GM19328 (cell line): Measurements from ENCODE around the gene KDM4B.
"Not testable (repeated sequence)": the region's sequence is repeated elsewhere in the genome, so short reads cannot be mapped to it uniquely, and the experiment has no call there.

Source experiments
- ATAC-seq: cut with Tn5 transposase; IDR thresholded peaks from one replicate; pipeline ENCODE4 v1.9.1; 2021; ENCODE audit warnings: mild to moderate bottlenecking, moderate library complexity; ENCODE audit not compliant: unreplicated experiment

KDM4B gene

DNA sequence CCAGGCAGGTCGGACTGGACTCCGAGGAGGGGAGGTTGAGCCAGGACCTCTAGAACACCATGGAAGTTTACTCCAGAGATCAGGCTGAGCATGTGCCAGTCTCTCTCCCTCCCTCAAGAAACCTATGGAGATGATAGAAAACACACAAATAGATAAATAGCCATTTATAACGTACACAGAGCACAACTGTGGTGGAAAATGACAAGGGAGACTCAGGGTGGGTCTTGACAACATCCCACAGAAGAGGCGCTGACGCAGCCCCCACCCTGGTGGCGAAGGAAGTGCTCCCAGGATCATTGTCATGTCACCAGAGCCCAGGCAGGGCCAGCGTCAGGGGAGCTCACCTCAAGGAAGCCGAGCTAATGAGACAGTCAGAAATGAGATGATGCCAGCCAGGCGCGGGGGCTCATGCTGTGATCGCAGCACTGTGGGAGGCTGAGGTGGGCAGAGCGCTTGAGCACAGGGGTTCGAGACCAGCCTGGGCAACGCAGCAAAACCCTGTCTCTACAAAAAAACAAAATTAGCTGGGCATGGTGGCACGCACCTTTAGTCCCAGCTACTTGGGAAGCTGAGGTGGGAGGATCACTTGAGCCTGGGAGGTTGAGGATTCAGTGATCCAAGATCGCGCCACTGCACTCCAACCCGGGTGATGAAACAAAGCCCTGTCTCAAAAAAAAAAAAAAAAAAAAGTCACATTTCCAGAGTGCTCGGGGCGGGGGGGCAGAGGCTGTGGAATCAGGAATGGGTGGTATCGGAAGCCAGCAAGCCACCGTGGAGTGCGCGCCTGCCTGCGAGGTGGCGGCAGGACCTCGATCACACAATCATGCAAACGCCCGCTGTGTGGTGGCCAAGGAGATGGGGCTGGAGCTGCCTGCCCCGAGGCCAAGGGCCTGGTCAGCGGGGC is 178.4 kb downstream of the KDM4B start:
- ATAC-seq, result no peak

DNA sequence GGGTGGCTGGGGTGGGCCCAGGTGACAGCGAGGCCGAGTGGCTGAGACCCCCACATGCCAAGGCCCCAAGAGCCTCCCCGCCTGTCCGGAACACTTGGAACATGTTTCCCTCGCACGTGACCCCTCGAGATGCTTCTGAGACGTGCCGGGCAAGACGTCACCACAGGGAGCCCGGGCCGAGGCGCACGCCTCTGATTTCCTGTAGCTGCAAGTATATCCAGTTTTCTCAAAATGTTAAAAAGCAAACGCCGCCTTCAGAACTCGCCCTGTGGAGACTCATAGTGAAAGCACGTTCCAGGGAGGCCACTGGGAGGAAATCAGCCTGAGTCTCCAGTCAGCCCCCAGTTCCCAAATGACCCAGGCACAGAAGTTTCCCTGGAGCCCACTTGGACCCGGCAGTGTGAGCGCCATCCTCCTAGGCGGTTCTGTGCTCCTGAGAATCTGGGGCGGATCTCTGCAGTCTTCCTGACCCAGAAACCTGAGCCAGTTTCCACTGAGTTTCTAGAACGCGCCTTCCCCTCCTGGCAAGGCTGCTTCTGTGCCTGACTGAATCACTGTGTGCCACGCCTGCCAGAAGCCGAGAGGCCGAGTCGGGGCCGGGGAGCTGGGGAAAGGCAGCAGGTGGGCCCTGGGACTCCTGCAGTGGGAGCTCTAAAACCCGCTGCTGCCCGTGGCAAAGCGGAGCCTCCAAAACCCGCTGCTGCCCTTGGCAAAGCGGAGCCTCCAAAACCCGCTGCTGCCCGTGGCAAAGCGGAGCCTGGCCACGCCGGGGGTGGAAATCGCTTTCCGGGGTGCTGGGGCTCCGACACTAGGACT is 179.3 kb downstream of the KDM4B start:
- ATAC-seq, result no peak

DNA sequence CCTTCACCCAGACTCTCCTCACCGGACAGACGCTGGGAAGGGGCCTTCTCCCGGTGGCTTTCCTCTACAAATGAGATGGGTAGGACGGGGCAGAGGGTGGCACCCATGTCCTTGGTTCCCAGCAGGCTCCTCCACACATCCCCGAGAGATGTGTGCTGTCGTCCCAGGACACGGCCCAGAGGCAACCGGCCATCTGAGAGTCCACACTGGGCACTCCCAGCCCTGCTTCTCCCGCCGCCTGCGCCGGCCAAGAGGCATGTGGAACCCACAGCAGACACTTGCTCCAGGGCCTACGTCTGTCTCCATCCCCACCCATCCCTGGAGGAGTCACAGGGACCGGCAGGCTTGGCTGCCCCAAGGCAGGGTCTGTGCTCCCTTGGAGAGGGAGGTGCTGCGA is 179.9 kb downstream of the KDM4B start:
- ATAC-seq, result no peak

DNA sequence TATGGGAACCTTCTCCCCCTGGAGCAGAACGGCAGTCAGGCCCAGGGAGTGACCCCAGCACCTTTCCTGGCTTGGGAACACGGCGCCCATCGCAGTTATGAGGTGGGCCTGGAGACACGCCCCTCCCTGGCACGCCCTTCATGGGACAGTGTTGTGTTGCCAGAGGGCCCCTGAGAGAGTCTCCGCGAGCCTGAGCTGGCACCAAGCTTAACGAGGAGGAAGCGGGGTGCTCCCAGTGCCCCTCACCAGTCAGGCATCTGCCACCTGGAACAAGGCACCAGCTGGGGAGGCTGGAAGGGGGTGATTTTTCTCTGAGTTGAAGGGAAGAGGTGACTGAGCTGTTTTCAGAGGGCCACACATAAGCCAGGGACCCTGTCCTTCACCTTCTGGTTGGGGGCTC is 180.6 kb downstream of the KDM4B start:
- ATAC-seq, result no peak

DNA sequence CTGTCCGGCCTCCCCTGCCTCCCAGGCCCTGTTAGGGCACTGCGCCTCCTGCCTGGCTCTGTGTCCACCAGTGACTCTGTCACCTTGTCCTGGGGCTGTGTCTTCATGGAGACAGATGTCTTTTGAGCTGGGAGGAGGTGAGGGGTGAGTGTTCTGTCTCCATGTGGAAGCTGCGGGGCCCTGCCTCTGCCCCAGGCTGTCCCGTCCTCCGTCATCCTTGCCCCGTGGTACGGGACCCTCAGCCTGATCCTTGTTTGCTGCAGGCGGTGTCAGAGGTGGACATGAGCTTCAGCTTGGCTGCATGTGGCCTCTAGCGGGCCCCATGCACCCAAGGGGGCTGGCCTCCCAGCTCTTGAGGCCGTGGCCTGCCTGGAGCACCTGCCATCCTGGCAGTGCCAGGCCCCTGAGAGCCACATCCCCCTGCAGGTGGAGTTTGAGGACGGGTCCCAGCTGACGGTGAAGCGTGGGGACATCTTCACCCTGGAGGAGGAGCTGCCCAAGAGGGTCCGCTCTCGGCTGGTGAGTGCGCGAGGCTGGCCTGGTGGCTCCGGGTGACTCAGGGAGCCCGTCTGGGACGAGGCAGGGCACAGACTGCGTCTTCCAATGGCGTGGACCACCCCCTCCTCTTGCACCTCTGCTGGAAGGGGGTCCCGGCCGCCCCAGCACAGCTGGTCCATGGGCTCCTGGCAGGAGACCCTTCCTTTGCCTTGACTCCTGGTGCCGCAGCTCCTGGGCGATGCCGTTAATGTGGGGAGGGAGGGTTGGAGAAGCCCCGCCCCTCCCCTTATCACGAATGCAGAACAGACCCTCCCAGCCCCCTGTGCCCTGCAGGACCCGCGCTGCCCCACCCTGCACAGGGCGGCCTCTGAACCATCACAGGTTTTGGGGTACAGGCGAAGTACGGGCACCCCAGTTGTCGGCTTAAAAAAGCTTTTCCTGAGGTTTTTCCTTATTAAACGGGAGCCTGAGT is 181.3 kb downstream of the KDM4B start:
- no peak for ATAC-seq

DNA sequence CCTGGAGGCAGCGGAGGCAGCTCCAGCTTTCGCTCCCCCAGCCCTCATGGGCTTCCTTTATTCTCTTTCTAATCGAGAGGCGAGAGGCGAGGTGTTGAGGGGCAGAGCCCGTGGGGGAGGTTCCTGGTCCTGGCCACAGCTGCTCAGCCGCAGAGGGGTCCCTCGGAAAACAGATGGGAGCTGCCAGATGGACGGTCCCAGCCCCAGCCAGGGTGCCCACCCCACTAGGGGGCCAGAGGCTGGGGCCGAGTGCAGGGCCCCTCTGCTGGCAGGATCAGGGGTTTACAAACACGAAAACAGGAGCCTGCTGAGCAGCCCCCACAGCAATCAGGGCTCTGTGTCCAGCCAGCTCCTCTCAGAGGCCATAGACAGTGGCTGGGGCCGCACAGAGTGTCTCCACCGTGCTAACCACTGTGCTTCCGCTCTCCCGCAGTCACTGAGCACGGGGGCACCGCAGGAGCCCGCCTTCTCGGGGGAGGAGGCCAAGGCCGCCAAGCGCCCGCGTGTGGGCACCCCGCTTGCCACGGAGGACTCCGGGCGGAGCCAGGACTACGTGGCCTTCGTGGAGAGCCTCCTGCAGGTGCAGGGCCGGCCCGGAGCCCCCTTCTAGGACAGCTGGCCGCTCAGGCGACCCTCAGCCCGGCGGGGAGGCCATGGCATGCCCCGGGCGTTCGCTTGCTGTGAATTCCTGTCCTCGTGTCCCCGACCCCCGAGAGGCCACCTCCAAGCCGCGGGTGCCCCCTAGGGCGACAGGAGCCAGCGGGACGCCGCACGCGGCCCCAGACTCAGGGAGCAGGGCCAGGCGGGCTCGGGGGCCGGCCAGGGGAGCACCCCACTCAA is 182.2 kb downstream of the KDM4B start:
- ATAC-seq, result no peak

DNA sequence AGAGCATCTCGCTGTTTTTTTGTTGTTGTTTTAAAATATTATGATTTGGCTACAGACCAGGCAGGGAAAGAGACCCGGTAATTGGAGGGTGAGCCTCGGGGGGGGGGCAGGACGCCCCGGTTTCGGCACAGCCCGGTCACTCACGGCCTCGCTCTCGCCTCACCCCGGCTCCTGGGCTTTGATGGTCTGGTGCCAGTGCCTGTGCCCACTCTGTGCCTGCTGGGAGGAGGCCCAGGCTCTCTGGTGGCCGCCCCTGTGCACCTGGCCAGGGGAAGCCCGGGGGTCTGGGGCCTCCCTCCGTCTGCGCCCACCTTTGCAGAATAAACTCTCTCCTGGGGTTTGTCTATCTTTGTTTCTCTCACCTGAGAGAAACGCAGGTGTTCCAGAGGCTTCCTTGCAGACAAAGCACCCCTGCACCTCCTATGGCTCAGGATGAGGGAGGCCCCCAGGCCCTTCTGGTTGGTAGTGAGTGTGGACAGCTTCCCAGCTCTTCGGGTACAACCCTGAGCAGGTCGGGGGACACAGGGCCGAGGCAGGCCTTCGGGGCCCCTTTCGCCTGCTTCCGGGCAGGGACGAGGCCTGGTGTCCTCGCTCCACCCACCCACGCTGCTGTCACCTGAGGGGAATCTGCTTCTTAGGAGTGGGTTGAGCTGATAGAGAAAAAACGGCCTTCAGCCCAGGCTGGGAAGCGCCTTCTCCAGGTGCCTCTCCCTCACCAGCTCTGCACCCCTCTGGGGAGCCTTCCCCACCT is 183.3 kb downstream of the KDM4B start:
- no peak for ATAC-seq

DNA sequence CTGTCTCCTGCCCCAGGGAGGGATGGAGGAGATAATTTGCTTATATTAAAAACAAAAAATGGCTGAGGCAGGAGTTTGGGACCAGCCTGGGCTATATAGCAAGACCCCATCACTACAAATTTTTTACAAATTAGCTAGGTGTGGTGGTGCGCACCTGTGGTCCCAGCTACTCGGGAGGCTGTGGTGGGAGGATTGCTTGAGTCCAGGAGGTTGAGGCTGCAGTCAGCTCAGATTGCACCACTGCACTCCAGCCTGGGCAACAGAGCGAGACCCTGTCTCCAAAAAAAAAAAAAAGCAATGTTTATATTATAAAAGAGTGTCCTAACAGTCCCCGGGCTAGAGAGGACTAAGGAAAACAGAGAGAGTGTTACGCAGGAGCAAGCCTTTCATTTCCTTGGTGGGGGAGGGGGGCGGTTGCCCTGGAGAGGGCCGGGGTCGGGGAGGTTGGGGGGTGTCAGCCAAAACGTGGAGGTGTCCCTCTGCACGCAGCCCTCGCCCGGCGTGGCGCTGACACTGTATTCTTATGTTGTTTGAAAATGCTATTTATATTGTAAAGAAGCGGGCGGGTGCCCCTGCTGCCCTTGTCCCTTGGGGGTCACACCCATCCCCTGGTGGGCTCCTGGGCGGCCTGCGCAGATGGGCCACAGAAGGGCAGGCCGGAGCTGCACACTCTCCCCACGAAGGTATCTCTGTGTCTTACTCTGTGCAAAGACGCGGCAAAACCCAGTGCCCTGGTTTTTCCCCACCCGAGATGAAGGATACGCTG is 184.0 kb downstream of the KDM4B start:
- no peak for ATAC-seq

DNA sequence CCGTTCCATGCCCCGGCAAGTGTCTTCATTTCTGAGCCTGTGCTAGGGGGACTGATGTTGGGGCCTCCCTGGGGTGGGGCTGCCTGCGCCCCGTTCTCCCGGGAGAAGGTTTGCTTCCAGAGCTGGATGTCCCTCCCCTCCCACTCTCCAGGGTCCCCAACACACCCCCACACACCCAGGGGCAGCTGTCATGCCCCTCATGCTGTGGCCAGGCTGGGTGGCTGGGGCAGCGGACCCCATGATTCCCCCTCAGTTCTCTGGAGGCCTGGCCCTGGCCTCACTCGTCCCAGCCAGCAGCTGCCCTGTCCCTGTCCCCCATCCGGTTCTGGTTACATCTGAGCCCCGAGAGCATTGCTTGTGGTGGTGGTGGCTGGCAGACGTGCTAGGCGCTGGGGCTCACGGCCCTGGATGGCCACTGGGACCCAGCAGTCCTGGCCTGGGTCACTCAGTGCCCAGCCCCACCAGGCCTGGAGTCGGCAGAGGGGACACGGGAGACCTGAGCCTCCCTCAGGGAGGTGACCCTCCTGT is 184.8 kb downstream of the KDM4B start:
- no peak for ATAC-seq

DNA sequence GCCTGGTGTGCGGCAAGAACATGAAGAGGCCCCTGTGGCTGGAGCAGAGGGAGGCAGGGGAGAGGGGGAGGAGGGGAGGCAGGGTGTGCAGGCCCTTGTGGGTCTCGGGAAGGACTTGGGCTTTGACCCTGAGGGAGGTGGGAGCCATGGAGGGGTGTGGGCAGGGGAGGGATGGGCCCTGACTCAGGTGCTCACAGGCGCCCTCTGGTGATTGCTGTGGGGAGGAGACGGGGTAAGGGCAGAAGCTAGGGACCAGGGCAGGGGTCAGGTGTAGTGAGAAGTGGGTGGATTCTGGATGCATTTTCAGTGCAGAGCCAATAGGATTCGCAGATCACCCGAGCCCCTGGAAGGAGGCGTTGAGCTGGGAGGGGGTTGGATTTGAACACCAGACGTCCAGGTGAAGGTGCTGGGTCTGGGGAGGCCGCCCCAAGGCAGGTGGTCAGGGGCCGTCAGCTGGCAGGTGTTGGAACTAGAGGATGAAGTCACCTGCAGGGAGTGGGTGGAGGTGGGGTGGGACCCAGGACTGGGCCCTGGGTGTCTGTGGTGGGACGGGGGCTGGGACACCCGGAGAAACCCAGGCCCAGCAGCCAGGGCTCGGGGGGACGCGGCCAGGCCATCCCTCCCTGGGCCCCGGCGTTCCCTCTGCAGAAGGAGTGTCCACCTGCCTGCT is 185.4 kb downstream of the KDM4B start:
- no peak for ATAC-seq

DNA sequence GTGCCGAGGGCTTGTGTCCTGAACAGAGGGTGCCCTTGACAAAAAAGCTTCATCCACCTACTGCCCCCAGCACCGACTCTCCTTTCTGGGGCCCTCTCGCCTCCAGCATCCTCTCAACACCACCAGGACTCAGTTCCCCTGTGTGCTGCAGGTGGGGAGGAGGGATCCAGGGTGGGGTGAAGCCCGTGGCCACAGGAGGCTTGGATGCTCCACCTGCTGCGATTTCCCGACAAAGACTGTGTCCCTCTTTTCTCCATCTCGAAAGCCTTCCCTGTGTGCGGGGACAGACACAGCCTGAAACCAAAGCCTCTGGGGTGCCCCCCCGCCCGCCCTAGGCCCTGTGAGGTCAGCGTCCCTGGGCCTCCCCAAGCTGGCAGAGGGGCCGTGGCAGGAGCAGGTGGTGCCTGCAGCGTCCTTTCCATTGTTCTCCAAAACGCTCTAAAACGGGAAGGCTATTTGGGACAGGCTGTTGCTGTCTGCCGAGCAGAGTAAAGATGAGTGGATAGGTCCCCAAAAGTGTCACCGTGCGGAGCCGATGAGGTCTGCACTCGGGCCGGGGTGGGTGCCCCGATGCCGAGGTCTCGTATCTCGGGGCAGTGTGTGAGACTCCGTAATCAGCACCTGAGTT is 186.0 kb downstream of the KDM4B start:
- no peak for ATAC-seq

DNA sequence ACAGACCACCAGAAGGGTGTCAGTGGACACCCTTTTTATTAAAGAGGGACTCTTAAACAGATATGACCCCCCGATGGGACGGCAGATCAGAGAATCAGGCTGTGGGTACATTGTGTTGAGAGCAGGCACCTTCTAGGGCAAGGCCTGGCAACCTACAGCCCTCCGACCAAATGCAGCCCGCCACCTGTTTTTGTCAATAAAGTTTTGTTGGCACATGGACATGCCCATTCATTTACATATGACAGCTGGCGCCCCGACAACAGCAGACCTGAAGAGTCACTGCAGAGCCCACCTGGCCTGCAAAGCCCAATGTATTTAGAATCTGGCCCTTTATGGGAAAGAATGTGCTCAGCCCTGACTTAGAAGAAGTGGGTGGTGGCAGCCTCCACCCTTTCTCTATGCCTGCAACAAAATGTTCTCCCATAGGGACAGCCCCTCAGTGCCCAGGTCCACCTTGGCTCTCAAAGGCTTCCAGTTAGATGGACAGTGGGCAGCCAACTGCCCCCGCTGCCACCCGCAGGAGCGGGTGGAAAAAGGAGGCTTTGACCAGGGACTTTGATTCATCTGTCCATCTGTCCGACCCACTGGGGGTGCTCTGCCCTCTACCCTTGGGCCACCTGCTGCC is 186.8 kb downstream of the KDM4B start:
- ATAC-seq, result no peak

DNA sequence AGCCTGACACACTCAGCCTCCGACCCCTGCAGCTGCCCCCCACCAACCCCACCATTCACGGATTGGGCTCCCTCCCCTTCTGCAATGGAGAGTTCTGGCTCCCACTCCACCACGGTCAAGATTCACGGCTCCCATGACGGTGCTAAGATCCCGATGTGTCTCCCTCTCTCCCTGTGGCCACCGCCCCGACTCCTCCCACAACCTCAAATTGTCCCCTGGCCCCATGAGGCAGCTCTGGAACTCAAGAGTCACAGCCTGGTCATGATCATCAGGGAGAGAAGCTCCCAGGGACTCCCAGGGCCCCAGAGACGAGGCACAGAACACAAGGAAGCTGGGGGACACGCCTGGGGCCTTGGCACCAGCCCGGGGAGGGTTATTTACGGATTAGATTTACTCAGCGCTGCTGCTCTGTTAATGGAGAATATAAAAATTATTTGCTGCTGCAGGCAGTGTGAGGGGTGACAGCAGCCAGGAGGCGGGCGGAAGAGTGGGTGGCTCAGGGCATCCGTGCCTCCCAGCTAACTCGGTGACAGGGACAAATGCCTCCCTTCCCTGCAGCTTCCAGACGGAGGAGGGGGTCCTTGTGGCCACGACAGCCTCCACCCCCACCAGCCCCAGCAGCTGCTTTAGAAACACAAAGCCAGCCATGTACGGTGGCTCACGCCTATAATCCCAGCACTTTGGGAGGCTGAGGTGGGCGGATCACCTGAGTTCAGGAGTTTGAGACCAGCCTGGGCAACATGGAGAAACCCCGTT is 187.5 kb downstream of the KDM4B start:
- ATAC-seq, result no peak

DNA sequence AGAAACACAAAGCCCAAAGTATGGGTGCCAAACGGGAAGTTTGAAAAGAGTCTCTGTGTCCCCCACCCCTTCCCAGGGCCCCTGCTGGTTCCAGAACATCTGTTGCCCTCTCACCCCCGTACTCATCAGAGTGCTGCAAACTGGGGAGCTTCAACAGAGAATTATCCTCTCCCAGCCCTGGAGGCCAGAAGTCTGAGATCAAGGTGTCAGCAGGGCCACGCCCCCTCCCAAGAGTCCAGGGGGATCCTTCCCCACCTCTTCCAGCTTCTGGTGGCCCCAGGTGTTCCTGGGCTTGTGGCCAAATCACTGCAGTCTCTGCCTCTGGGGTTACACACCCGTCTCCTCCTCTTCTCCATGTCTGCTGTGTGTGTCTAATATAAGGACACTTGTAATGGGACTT is 188.3 kb downstream of the KDM4B start:
- no peak for ATAC-seq

DNA sequence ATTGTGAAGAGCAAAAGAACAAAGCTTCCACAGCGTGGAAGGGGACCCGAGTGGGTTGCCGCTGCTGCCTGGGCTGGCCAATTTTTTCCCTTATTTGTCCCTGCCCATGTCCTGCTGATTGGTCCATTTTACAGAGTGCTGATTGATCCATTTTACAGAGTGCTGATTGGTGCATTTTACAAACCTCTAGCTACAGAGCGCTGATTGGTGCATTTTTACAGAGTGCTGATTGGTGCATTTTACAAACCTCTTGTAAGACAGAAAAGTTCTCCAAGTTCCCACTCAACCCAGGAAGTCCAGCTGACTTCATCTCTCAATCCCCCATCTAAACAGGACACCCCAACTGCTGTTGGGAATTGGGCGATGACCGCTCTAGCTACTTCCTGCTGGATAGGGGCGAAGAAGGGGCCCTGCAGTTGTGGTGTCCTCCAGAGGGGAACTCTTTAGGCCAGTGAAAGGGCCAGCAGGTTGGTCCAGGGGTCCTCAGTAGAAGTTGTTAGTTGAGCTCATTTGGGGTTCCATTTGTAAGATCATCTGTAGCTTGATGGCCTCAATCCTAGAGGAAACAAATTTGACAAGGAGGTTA is 189.7 kb downstream of the KDM4B start:
- ATAC-seq, result not testable (repeated sequence)
